ENCODE measurements around the gene TRAPPC13. TPM values are rescaled to one million over a fixed set of nuclear protein-coding genes. Genes with fewer than 3 reads are reported as not detected.
A peak's percentile ranks its signal among the peaks of the same experiment; 100 is the strongest.
"Not testable (repeated sequence)": the region's sequence is repeated elsewhere in the genome, so short reads cannot be mapped to it uniquely, and the experiment has no call there.

Gene TRAPPC13
- total RNA-seq, 4 donors from 2014 or later: 7.8 to 18.4 (median 14.4) TPM

GRCh38 chr5:65612298-65612907 is 12.4 kb upstream of the TRAPPC13 start:
- no peak for DNase-seq (ENCODE audit: low spot score in 2 of 2)
- no peak overlapping the region for H3K4me3 ChIP-seq
- no peaks in the 10 kb centered on the region for H3K27me3 ChIP-seq
- no peaks in the 10 kb centered on the region for H3K9me3 ChIP-seq
- WGBS: 88% methylated on average over 4 of the region's 4 CpGs
- H3K4me1 ChIP-seq: no peaks in the 10 kb centered on the region
- H3K36me3 ChIP-seq: peaks cover 76% of the 10 kb centered on the region
- no peak overlapping the region for H3K27ac ChIP-seq
- TF ChIP-seq POLR2AphosphoS5 (IDR thresholded peaks at IDR 0.05): no peak
- TF ChIP-seq, protein P1, sequence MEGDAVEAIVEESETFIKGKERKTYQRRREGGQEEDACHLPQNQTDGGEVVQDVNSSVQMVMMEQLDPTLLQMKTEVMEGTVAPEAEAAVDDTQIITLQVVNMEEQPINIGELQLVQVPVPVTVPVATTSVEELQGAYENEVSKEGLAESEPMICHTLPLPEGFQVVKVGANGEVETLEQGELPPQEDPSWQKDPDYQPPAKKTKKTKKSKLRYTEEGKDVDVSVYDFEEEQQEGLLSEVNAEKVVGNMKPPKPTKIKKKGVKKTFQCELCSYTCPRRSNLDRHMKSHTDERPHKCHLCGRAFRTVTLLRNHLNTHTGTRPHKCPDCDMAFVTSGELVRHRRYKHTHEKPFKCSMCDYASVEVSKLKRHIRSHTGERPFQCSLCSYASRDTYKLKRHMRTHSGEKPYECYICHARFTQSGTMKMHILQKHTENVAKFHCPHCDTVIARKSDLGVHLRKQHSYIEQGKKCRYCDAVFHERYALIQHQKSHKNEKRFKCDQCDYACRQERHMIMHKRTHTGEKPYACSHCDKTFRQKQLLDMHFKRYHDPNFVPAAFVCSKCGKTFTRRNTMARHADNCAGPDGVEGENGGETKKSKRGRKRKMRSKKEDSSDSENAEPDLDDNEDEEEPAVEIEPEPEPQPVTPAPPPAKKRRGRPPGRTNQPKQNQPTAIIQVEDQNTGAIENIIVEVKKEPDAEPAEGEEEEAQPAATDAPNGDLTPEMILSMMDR (IDR thresholded peaks at IDR 0.05): no peak
- TF ChIP-seq POLR2A (IDR thresholded peaks at IDR 0.05): no peak
- no peak for TF ChIP-seq EP300 (IDR thresholded peaks at IDR 0.05)

DNA sequence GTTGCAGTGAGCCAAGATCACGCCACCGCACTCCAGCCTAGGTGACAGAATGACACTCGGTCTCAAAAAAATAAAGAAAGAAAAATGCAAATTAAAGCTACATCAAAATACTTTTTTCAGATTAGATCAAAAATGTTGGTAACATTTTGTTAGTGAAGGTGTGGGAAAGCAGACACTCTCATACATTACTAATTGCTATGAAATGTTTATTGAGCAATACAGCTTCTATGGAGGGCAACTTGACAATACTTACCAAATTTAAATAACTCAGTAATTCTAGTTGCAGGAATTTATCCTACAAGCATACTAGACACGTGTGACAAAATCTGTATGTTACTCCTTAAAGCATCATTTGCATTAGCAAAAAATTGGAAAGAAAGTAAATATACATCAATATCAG is 4.8 kb upstream of the TRAPPC13 start:
- WGBS: 83% methylated on average over 4 of the region's 4 CpGs
- H3K4me1 ChIP-seq: peaks cover 24% of the 10 kb centered on the region
- no peak overlapping the region for H3K4me3 ChIP-seq
- no peaks in the 10 kb centered on the region for H3K27me3 ChIP-seq
- no peak for DNase-seq (ENCODE audit: low spot score in 2 of 2)
- H3K27ac ChIP-seq: no peak overlapping the region
- H3K9me3 ChIP-seq: no peaks in the 10 kb centered on the region
- TF ChIP-seq, protein P1 (IDR thresholded peaks at IDR 0.05): no peak
- TF ChIP-seq EP300 (IDR thresholded peaks at IDR 0.05) (no peak), POLR2A (IDR thresholded peaks at IDR 0.05) (no peak), POLR2AphosphoS5 (IDR thresholded peaks at IDR 0.05) (no peak)
- peaks cover 12% of the 10 kb centered on the region for H3K36me3 ChIP-seq

GRCh38 chr5:65621961-65622360 is 2.9 kb upstream of the TRAPPC13 start:
- not testable (repeated sequence) for H3K27me3 ChIP-seq; H3K4me3 ChIP-seq; H3K27ac ChIP-seq; H3K36me3 ChIP-seq; DNase-seq (ENCODE audit: low spot score in 2 of 2); H3K9me3 ChIP-seq
- peaks cover 35% of the 10 kb centered on the region for H3K4me1 ChIP-seq
- 82% methylated on average over 4 of the region's 4 CpGs for WGBS

GRCh38 chr5:65623482-65623881 is 1.3 kb upstream of the TRAPPC13 start:
- peaks cover 2% of the 10 kb centered on the region for H3K36me3 ChIP-seq
- no peak for DNase-seq (ENCODE audit: low spot score in 2 of 2)
- TF ChIP-seq POLR2AphosphoS5 (IDR thresholded peaks at IDR 0.05): no peak
- TF ChIP-seq, protein P1 (IDR thresholded peaks at IDR 0.05): no peak
- TF ChIP-seq POLR2A (IDR thresholded peaks at IDR 0.05): no peak
- no peak for TF ChIP-seq EP300 (IDR thresholded peaks at IDR 0.05)
- H3K27ac ChIP-seq: peak overlapping the region; percentile 88
- 8% methylated on average over 9 of the region's 9 CpGs for WGBS
- peaks cover 35% of the 10 kb centered on the region for H3K4me1 ChIP-seq
- no peaks in the 10 kb centered on the region for H3K9me3 ChIP-seq
- peak overlapping the region; percentile 95 for H3K4me3 ChIP-seq
- H3K27me3 ChIP-seq: no peaks in the 10 kb centered on the region

DNA sequence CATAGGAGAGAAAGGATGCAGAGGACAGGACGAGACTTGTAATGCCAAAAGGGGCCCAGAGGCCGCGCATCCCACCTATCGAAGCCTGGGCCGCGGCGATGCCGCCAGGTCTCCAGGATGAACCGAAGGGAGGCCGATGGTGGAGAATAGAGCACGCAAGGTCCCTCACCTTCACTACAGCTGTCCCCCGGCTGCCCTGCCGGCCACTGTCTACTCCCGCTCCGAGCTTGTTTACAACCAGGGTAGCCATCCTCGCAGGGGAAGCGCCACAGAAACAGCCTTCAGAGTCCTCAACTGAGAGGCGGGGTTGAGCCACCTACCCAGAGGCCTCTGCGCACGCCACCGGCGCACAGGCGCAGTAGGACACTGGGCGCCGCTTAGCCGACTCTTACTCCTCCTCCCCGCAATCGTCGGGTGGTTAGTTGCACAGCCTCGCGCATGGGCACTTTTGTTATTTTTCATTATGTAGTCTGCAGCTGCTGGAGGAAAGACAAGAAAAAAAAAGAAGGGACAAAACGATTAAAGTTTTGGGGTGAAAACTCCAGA is 729 bp upstream of the TRAPPC13 start, which contains the start of gene TRIM23:
TRIM23 (minus strand) TSS at position 309 of the 546 bp plus-strand sequence; CDS start at position 250, 59 bp downstream.
- H3K4me1 ChIP-seq: peaks cover 35% of the 10 kb centered on the region
- WGBS: under 1% methylated on average over 29 of the region's 32 CpGs
- H3K27ac ChIP-seq: peak within 1 kb of the TSS; percentile 88
- H3K9me3 ChIP-seq: no peaks in the 10 kb centered on the region
- peak within 1 kb of the TSS; percentile 95 for H3K4me3 ChIP-seq
- peaks cover 2% of the 10 kb centered on the region for H3K36me3 ChIP-seq
- TF ChIP-seq POLR2A (IDR thresholded peaks at IDR 0.05) (peak in 1 of 2 donors; percentile 35), EP300 (IDR thresholded peaks at IDR 0.05) (no peak), POLR2AphosphoS5 (IDR thresholded peaks at IDR 0.05) (peak in 1 of 3 donors; percentile 70)
- TF ChIP-seq, protein P1 (IDR thresholded peaks at IDR 0.05): no peak
- DNase-seq (ENCODE audit: low spot score in 2 of 2): peak; percentile 93 to 94
- H3K27me3 ChIP-seq: no peaks in the 10 kb centered on the region
